RPMI8226 (cell line): Measurements from ENCODE around the gene LIPE.

Experiments used
- DNase-seq: peaks from one replicate; pipeline ENCODE4 v3.0.0-alpha.2; 2015

Gene LIPE

DNA sequence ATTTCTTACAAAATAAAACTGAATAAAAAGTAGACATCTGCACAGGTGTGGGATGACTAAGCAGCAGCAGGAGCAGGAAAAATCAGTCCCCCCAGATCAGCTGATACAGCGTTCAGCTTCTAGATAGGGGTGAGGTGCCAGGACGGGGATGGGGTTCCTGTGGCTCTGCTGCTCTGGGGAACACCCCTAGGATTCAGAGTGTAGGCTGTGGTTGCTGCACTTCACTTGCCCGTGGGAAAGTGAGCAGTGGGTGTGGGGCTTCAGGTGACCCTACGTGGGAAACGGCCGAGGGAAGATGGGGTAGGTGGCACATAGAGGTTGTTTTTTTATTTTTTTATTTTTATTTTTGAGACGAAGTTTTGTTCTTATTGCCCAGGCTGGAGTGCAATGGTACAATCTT is 18.8 kb upstream of the LIPE start:
- no peak for DNase-seq

DNA sequence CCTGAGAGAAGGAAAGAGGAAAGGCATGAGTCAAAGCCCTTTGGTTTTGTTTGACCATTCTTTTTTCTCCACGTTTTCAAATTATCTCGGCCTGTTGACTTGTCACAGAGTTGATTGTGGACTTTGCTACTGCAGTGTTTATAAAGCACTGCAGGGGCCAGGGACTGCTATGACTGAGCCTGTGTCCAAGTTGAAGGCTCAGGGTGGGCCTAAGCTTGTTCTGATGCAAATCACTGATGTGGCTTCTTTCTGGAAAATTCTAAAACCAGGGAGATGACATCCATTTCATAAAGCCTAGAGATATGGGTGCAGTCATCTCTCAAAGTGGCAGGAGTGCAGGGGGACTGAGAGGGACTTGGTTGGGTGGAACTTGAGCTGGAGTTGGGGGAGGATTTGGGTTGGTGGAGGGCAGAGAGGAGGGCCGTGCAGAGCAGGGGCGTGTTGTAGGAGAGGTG is 16.8 kb upstream of the LIPE start:
- no peak for DNase-seq

DNA sequence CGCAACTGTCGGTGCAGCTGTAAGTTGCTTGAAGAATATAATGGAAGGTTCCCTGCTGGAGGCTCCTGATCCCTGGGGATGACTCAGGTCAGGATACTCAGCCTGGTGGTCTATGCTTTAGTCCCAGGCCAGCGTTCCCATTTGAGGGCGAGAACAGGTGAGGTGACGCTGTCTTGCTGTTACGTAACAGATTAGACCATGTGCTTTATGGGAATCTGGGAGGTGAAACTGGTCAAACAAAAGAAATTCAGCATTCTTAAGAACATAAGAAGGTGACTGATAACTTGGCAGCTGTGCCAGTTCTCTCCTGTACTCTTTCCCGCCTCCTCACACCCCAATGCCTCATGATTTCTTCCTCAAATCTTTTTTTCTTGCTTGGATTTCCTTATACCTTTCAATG is 15.6 kb upstream of the LIPE start, which contains the start of gene CXCL17:
Gene CXCL17, minus strand, starts transcription at position 114 of the 400 bp plus-strand sequence. CDS start 114 bp downstream, outside the sequence.
- DNase-seq, result no peak

DNA sequence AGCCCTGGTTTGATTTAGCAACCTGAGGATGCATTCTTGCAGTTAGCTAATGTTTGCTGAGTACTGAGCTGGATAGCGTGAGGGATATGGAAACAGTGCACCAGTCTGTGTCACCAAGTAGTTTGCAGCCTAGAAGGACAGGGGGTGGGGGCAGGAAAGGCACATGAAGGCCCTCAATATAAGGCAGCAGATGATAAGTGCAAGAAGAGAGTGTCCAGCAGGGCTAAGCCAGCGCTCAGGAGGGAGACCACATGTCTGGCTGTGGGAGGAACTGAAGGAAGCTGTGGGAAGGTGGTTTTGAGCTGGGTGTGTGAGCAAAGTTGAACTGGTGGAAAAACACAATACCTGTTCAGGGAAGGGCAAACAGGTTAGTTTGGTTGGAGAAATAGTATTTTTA is 13.9 kb upstream of the LIPE start:
- DNase-seq, result no peak

DNA sequence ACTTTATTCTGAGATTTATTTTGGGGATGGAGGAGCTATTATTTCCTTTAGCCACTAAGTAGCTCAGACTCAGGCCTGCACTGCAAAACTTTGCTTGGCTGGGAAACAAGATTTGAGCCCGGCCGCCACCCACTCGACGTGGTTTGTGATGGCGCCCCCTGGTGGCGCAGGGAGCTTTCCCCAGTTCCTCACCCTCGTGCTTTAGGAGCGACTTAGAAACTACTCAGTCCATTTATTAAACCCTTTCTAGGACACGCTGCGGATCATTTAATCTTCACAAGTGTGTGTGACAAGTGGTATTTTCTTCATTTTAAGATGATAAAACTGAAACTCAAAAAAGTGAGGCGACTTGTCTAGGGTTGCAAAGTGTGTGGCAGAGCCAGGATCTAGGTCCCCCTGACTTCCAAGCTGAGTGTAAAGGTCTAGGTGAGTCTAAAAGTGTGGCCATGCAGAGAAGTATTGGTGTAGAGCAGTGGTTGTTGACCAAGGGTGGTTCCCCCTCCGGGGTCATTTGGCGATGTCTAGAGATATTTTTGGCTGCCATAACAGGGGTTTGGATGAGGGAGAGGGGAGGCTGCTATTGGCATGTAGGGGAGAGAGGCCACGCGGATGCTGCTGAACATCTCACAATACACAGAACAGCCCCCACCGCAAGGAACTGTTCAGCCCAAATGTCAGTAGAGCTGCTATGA is 13.3 kb upstream of the LIPE start:
- DNase-seq, result peak; percentile 82

DNA sequence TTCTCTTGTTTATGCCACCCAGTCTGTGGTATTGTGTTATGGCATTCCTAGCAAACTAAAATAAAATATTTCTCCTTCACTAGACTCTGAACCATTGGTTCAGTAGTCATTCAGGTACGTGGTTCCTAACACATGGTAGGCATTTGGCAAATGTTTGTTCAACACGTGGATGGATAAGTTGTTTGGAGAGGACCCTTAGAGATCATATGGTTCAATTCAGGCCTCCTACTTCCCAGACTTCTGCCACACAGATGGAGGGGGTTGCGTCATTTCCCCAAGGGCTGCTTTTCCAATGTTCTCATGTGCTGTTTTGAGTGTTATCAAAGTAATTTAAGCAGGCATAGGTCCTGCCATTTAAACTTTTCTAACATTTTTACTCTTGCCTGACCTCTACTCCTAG is 8.8 kb upstream of the LIPE start:
- DNase-seq, result no peak

DNA sequence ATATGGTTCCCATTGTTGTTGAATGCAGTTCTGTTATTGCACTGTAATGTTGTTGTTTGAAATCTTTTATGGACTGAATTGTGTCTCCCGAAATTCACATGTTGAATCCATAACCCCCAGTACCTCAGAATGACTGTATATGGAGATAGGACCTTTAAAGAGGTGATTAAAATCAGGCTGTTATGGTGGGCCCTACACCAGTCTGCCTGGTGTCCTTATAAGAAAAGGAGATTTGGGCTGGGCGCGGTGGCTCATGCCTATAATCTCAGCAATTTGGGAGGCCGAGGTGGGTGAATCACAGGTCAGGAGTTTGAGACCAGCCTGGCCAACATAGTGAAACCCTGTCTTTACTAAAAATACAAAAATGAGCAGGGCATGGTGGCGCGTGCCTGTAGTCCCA is 8.1 kb upstream of the LIPE start:
- no peak for DNase-seq

DNA sequence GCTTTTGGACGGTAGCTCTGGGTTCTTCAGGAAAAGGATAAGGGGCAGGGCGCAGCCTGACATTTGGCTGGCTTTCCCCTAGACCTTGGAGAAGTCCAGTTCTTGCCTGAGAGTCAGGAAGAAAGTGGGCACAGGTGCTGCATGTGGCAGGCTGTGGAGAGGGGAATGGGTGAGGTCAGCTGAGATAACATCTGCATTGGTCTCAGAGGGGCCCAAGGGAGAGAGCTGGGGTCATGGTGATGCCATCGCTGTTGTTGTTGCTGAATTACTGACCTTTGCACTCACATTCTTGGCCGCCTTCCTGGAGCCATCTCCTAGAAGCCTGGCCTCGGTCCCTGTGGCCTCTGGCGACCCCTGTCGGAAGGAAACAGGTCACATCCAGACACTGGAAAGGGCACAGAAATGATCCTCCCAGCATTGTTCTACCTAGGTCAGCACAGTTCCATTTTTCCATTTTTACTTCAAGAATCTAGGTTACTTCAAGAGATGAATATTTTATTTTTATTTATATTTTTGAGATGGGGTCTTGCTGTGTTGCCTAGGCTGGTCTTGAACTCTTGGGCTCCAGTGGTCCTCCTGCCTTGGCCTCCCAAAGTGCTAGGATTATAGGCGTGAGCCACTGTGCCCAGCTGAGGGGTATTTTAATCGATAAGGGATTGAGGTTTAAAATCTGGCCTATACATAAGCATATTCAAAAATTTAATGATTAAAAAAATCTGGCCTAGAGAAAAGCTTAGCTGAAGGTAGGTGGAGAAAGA is 6.5 kb upstream of the LIPE start:
- DNase-seq, result peak; percentile 79

DNA sequence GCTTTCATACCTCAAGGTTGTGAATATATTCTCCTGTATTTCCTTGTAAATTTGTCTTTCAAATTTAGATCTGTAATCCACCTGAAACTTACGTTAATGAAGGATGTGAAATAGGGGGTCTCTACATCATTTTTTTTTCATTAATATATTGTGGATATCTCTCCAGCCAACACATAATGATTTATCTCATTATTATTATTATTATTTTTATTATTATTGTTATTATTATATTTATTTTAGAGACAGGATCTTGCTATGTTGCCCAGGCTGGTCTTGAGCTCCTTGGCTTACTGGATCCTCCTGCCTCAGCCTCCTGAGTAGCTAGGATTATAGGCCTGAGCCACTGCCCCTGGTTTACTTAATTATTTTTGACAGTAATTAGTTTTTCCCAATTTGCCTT is 4.3 kb upstream of the LIPE start:
- DNase-seq, result no peak

DNA sequence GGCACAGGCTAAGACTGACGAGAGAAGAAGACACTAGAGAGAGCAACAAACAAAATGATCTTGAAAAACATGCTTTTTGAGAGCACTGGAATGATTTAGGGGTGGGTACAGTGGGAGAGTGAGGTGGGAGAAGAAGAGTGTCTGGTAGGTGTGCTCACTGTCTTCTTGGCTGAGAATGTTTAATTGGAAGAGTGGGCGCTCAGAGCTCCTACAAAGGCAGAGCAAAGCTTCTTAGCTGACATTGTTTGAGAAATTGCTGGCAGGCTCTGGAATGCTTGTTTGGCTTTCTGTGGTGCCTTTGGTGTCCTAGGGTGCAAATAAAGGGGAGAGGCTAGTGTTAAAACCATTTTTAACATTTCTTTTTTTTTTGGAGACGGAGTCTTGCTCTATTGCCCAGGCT is 1.5 kb upstream of the LIPE start:
- DNase-seq, result no peak

DNA sequence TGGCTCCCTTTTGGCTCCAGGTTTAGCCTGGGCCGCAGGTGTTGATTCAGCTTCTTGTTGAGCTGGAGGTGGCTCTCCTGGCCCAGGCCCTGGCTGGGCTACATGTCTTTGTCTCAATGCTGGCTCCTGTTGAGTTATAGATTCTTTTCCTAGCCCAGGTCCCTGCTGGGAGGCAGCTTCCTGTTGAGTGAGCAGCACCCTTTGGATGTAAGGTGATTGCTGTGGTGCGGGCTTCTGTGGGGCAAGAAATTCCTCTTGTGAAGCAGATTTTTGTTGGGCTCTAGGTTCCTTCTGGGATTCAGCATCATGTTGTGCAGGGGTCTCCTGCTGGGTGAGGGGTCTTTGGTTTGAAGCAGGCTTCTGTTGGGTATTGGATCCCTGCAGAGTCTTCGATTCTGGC is 545 bp downstream of the LIPE start:
- no peak for DNase-seq

DNA sequence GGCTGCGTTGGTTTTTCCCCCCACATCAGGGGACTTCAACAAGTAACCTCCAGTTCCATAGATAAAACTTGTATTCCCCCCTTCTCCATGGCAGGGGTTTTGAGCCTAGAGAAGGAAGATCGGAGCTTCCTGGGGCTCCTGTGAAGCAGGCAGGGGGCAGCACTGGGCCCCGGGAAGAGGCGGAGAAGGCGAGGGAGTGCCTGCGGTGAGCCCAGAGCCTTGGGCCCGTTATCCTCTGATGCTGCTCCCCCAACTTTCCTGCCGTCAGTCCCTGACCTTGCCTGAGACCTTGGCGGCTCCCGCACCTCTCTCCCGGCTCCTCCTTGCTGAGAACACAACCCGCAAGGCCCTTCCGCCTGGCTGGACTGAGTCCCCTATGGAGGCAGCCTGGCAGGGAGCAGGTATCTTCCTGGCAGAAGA is 2.5 kb downstream of the LIPE start:
- DNase-seq, result no peak

DNA sequence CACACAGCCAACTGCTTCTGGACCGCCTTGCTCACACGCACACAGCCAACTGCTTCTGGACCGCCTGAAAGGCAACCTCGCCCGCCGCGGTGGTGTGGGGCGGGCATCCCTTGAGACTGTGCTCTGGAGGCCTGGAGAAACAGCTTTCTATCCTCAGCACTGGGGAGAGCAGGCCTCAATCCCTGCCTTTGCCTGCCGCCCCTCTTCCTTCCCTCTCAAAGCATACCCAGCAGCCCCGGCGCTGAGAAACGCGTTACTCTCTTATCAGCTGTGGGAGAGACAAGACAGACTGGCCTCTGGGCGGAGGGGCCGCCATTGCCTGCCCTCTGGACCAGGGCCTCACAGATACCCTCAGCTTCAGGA is 2.9 kb downstream of the LIPE start:
- DNase-seq, result no peak

DNA sequence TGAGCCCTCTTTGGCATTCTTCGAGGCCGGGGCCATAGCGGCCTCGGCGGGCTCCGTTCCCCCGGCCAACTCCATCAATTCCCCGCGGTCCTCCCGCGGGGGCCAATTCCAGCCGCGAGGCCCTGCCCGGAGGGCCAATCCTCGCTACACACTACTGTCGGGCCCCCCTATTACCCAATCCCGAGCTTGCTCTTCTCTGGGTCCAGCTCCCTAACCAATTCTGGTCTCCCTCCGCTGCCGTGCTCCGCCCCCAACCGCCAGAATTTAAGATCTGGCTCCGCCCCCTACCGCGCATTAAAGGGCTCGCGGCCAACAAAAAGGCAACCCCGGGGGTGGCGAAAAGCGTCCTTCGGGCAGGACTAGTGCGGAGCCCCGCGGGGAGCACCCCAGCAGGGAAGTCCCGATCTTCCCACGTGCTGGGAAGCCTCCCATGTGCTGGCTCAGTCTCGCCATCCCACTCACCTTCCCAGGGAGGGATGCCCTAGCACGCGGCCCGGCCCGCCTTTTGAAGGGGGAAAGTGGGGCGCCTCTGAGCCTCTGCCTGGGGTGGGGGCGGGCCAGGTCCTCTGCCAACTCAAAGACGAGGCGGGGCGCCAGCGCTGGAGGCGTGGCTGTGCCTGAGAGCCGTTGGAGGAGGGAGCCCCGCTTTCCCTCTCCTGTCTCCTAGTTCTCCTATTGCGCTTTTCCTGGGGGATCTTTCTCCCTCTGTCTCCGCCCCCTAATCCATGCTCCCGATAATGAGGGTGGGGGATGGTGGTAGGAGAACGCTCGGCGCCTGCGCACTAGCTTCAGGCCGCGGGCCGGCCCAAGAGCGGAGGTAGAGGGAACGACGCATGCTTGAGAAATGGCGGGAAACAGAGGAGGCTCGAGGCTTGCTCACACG is 3.5 kb downstream of the LIPE start:
- peak; percentile 89 for DNase-seq

DNA sequence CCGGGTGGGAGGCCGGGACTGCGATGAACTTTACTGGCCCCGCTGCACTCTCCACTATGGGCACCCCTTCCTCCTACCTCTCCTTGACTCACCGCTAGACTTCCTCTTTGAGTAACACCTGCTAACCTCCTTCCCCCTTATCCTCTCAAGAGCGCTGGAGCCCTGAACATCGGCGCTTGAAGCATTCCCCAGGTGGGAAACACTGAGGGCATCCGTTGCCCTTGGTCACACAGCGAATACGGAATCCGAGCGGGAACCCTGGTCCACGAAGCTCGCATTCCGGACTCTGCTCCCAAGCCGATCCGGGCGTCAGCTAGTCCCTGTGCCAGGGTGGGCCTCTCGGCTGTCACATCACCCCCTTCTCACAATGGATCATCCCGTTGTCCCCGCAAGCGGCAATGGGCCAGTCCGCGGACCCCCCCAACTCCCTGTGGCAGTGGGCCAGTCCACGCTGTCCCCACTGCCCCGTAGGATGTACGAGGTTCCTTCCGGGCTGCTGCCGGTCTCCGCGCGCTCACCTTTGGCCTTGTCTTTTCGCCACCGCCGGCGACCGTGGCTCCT is 4.2 kb downstream of the LIPE start:
- peak; percentile 65 for DNase-seq

DNA sequence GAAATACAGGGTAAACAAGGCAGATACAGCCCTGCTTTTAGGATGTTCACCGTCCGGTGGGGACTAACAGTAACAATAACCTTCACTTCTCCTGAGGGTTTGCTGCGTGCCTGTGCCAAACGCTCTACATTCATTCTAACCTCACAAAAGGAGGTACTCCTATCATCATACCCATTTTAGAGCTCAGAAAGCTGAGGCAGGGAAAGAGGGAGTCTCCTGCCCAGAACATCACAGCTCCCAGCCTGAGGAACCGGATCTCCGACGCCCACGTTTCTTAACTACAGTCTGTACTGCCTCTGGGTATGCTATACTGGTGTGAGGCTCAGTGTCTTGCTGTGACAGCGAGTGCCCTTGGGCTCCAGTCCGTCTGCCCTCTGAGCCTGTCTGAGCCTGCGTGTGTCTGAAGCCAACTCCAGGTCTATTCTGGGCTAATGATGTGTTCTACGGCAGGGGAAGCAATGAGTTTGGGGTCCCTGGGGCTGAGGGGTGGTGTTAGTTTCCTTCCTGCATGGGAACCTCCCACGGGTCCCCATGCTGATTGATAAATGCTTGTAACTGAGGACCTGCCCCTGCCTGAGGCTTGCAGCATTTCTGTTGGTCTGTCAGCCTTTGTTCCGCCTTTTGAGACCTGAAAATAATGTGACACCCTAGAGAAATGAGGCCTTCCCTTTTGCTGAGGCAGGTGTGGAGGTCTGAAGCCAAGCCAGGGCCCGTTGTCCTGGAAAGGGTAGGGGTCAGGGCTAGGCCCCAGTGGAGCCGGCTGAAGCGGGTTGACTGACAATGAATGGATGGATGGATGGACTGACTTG is 4.9 kb downstream of the LIPE start:
- DNase-seq, result peak; percentile 9

DNA sequence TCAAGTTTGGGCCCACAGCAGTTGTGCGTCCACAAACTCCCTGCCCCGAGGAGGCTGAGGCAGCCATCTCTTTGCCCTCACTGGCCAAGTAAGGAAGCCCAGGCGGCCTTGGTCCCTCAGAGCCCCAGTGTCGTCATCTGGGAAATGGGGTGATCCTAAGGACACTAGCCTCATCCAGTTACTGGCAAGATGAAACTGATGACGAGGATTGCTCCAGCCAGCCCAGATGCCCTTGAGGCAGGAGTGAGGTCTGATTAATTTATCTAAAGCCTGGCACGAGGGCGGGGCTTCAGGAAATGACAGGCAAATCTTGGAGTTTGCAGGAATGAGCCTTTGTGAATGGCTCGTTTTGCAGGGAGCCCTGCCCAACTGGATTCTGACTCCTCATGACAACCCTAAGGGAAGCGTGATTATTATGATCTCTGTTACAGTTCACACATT is 5.6 kb downstream of the LIPE start:
- no peak for DNase-seq

DNA sequence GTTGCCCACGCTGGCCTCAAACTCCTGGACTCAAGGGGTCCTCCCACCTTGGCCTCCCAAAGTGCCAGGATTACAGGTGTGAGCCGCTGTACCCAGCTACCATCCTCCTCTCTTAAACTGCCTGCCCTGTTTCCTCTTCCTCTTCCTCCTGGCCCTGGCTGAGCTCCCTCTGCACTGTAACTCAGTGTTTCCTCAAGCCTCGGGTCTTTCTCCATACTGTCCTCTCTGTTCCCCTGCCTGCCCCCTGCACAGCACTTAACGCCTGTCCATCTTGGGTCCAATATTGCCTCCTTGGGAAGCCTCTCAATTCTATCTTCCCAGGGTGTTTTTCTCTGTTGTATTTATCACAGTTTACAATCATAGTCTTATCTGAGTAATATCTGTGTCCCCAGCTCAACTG is 6.1 kb downstream of the LIPE start:
- no peak for DNase-seq

DNA sequence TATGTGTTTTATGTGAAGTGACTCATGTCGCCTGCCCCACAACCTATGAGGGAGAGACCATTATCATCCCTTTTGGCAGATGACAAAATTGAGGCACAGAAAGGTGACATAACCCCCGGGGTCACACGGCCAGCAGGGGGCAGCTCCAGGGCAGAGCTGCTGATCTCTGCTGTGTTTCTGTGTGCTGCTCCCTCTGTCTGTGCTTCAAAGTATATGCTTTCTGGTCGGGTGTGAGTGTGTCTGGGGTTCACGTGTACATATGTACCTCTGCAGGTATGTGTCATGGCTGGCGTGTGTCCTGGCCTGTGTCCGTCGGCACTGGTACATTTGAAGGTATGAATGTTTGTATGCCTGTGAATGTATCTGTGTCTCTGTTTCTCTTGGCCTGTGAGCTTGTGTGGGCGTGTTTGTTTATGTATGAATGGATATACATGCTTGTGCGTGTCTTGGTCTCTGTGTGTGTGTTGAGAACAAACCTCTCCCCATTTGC is 7.1 kb downstream of the LIPE start:
- peak; percentile 77 for DNase-seq

DNA sequence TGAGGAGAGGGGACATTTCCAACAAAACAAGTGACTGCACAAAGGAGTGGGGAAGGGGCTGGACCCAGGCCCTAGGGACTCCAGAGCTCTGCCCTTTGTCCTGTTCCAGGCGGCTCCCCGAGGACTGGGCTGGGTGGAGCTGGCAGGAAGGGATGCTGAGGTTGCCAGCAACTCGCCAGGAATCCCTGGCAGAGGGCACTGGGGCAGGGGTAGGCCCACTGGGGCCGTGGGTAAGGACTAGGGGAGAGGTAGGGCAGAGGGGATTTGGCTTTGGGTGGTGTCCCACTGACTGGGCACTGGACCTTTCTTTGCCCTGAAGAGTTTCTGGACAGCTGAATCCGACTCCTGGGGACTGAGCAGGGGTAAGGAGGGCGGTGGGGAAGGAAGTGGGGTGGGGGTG is 7.9 kb downstream of the LIPE start:
- DNase-seq, result no peak

DNA sequence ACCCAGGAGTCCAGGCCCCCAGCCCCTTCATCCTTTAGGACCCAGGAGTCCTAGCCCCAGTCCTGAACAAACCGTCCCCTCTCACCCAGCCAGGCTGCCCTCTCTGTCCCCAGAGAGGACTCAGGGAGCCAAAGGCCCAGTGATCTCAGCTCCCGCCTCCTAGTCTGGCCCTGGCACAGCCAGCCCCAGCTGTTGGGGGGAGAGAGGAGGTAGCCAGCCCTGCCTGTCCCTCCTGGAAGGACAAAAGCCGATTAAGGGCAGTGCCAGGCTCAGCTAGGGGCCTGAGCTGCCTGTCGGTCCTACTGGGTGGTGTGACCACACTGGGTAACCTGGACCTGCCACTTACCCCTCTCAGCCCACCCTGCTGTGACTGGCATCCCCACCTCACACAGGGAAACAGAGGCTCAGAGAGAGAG is 14.5 kb downstream of the LIPE start:
- no peak for DNase-seq

DNA sequence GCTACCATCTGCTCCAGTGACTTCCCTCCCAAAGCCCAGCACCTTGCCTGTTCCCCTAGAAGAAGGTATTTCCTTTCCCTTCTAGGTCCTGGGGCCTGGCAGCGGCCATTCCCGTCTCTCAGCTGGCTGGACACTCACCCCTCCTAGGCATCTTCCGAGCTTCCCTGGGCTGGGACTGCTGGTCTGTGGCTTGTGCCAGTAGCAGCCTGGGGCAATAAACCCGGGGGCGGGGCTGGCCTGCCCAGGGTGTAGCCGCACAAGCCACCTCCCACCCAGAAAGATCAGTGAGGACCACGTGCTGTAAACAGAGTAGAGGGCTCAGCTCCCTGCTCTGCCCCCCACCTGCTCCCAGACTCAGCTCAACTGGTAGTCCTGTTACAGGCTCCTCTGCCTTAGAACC is 15.0 kb downstream of the LIPE start:
- DNase-seq, result no peak
